DMS 273 (cell line): ENCODE results near the gene EZH2.

ENCODE experiments used
- DNase-seq: peaks from one replicate; lab custom pipeline; 2025; ENCODE audit not compliant: unreplicated experiment; lab: John Stamatoyannopoulos, UW

The EZH2 gene

GRCh38 chr7:148884049-148884298, at the start of gene EZH2:
Gene EZH2, minus strand, starts transcription at chr7:148884291. Its CDS starts 36,993 bp downstream, at chr7:148847298.
- no peak for DNase-seq

GRCh38 chr7:148931470-148931869, 47.4 kb upstream of the EZH2 start:
- DNase-seq, result no peak

GRCh38 chr7:148930335-148930734, 46.2 kb upstream of the EZH2 start:
- DNase-seq, result no peak

DNA sequence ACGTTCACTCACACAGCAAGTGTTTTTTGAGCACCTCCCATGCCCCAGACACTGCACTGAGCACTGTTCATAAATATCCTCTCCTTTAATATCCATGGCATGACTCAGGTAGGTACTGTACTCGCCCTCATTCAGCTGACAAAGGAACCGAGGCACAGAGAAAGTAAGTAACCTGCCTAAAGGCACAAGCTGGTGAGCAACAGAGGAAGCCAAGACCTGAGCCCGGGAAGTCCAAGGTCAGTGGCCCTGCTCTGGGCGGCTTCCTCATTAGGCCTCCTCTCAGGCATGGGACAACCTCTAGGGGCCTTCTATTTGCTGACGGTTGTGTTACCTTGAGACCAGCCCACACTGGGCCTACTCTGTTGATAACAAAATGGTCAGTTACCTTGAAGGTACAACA, 45.1 kb upstream of the EZH2 start:
- no peak for DNase-seq

GRCh38 chr7:148927123-148928045, 43.3 kb upstream of the EZH2 start:
- peak; percentile 95 for DNase-seq

- no peak for DNase-seq
Observed at GRCh38 chr7:148925836-148926235, 41.7 kb upstream of the EZH2 start.

DNA sequence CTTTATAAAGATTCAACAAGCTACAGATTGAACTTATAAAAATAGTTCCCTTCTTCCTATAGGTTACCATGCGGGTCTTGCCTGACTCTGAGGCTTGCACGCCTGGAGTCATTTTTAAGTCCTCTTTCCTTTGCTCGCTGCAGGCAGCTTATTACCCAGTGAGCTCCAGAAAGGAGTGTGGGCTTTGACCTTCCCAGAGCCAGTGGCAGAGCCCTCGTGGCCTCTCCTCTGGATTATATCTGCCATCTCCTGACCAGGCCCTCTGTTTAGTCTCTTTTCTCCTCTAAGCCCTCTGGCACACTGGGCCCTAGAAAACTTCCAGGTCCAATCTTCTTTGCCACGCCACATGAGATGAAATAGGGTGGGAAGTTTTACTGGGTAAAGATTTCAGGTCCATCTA, 39.9 kb upstream of the EZH2 start:
- no peak for DNase-seq

DNA sequence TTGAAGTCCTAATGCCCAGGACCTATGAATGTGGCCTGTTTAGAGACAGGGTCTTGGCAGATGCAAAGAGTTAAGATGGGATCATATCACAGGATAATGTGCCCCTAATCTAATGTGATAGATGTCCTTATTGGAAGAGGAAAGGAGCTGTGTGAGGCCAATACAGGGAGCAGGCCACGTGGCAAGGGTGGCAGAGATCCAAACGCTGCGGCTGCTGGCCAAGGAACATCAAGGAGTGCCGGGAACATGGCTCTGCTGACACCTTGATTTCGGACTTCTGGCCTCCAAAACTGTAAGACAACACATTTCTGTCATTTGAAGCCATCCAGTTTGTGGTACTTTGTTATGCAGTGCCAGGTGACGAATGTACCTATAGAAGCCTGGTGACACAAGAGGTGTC, 37.7 kb upstream of the EZH2 start:
- no peak for DNase-seq

DNA sequence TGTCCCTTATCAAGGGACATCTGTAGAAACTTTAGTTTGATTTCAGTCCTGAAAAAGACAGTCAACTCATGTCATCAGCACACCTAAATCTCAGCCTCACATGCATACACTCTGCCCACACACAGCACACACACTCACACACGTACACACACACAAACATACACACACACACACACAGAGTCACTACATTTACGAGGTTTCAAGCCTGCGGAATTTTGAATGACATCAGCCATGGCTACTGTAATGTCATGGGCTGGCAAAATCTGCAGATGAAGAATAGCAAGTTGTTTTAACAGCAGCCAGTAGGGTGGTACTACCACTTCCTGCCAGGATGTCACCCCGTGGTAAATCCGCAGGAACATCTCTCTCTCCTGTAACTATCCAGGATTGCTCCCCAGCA, 37.1 kb upstream of the EZH2 start:
- DNase-seq, result no peak

- DNase-seq, result no peak
Observed at GRCh38 chr7:148919859-148920258, 35.8 kb upstream of the EZH2 start.

GRCh38 chr7:148918058-148918596, 34.0 kb upstream of the EZH2 start:
- DNase-seq, result no peak

DNA sequence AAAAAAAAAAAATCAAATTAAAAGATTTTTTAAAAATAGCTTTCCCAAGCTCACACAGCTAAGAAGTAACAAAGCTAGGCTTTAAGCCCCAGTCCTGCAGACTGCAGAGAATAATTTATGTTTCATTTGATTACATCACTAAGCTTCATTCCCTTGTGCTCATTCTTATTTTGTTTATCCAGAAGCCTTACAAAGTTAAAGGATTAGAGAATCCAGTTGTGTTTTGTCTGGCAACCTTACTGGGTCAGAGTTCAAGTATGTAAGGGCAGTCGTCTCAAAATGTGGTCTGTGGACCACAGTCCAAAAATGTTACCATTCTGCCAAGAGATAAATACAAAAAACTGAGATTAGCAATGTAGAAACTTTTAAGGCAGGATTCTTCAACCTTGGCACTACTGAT, 32.1 kb upstream of the EZH2 start:
- DNase-seq, result no peak

DNA sequence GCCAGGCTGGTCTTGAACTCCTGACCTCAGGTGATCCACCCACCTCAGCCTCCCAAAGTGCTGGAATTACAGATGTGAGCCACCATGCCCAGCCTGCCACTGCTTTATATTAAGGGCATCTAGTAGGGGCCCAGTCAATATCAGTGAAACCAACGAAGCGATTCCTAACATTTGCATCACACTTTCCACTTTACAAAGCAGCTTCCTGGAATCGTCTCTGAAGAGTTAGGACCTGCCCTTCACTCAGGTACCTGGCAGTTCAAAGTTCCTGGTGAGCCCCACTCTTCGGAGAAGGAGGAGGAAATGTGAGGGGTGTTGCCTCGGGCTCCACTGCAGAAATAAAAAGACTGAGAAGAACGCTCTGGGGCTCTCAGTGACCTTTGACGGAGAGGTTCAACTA, 31.1 kb upstream of the EZH2 start:
- DNase-seq, result no peak

DNA sequence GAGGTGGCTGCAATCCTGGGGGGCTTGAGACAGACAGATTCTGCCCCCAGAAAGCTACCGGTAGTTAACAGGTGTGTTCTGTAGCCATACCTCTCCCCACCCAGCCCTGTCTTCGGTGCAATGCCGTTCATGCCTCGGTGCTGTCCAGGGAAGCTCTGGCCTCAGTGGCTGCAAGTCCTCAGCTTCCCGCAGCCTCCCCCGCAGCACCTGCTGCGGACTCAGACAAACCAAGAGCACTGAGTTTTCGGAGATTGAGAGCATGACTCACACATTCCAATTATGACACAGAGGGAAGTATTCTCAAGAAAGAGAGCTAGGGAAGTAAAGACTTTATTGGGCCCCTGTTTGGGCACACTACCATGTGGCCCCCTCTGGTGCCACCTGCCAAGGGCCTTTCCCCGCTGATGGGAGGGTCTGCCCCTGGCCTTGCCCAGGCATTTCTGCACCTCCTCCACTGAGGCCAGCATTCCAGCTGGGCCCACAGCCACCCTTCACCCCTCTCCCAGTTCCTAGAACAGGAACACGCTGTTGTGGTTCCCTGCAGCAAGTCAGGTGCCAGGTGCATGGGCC, 30.2 kb upstream of the EZH2 start:
- DNase-seq, result no peak

DNA sequence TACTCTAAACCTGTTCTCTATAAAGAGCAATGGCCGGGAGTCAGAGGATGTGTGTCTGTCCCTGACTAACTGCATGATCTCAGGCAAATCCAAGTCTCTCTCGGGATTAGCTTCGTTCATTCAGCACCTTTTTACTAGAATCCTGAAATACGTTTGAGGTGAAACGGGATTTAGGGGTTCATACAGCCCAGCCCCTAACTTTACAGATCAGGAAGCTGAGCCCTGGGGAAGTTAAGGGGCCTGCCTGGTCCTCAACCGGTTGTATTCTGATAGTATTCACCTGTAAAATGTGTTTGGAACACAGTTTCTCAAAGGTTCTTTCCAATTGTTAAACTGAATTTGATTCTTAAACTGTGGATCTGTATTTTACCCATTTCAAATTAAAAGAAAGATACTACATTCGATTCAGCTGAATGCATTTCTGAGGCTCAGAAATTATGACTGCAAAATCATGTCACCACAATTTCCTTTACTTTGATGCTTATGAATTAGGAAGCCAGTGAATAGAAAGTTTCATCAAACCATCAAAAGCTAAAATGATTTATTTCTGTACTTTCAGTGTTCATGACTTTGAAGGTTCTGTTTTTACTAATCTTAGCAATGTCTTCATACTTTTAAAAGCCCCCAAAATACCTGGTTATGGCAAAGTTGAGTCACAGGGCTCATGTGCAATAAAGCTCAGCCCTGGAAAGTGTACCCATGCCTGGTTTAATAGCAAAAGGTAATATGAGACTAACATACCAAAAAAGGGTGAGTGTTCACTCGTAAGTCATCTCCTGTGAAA, 28.9 kb upstream of the EZH2 start:
- no peak for DNase-seq

GRCh38 chr7:148912151-148912550, 28.1 kb upstream of the EZH2 start:
- DNase-seq, result no peak

DNA sequence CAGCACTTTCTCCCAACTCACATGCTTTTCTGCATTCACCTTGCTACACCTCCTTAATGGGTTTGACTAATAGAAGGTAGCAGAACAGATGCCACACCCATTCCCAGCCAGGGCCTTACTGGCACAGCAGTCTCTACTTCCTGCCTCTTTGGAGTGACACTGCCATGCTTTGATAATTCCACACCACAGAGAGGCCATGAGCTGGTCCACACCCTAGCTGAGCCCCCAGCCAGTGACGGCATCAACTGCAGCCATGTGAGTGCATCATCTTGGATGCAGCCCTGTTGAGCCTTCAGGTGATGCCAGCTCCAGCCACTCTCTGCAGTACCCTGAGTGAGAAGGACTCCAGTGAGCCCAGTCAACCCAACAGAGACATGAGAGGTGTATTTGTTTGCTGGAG, 27.5 kb upstream of the EZH2 start:
- no peak for DNase-seq

DNA sequence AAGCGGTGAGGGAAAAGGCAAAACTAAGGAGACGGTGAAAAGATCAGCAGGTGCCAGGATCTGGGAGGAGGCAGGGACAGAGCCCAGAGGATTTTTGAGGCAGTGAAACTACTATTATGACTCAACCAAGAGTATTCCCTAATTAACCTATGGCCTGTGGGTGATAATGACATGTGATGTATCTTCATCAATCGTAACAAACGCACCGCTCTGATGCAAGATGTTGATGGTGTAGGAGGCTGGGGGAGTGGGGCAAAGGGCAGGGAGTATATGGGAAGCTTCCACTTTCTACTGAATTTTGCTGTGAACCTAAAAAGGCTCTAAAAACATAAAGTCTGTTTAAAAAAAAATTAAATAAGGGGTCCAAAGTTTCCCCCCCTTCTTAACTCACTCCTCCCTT, 25.5 kb upstream of the EZH2 start:
- DNase-seq, result no peak

DNA sequence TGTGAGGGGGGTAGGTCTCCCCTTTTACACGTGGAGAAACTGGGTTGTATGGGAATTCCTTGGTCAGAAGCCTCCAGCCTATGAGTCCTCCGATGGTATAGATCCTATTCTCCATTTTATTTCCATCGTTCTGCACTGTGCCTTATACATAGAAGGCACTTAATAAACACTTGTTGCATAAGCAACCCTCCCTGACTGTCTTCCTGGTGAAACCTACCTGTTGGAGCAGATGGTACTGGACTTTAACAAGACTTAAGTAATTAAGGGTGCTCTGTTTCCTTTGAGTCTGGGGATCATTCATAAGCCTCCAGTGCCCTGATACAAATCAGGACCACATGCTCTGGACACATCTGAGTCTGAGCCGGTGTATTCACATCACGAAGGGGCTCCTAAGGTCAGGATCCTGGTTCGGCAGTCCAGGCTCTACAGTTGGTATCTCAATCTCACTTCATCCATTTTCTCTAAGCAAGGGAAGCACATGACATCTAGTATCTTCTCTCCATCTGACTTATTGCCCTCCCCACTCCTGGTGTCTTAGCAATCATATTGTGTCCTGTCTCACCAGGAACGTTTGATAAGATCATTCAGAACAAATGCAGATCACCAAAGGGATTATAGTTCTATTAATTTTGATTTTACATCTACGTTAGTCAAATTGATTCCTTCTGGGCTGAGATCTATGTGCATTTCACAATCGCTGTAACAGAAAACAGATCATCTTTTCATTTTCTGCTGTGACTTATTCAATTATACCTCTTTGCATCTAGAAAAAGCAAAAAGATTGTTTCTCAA, 22.8 kb upstream of the EZH2 start:
- DNase-seq, result peak; percentile 58

GRCh38 chr7:148905093-148905666, 21.1 kb upstream of the EZH2 start:
- peak; percentile 60 for DNase-seq

DNA sequence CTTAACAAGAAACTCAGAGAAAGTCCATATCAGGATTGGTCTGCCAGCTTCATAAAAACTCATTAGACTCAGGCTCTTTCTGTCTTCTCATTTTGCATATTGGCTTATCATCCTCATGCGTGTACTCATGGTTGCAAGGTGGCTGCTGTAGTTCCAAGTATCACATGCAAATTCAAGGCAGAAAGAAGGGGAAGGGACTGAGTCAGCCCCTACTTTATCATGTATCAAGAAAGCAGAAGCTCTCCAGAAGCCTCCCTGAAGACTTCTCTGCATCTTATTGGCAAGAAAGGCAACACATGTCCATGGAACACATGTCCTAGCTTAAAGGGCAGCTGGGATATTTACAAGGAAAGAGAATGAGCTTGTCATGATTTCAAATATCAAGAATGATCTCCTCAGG, 19.4 kb upstream of the EZH2 start:
- no peak for DNase-seq
